ENCODE data around the gene LAMC3.

Gene LAMC3

DNA sequence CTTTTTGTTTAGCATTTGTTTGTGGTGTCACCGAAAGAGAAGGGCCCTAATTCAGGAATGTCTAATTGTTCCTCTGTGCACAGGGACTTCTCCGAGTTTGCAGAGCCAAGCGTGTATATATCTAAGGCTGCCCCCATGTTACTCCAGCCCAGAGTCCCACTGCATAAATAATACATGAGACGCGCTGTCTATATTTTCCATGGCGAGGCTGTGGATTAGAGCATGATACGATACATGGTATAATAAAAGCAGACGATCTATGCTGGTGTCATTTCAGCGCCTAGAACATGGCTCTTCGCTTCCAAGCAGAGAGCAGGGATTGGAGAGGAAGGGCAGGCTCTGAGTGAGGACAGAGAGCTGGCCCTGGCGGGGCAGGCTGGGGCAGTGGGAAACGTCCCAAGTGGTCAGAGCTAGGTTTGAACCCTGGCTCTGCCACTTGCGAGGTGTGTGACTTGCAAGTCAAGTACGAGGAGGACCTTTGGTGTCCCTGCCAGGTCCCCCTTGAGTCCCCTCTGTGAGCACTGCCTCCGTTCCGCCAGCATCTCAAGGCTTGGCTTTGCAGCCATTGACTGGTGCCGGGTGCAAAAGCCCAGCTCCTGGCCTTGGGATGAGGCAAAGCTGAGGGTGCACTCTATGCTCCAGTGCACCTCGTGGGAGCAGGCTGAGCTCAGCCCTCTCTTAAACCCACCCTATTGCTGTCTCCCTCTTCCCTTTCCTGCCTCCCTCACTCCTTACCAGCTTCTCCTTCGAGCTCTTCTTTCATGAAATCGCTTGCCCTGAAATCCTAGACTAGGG, 29.2 kb upstream of the LAMC3 start:
- no peak for DNase-seq

DNA sequence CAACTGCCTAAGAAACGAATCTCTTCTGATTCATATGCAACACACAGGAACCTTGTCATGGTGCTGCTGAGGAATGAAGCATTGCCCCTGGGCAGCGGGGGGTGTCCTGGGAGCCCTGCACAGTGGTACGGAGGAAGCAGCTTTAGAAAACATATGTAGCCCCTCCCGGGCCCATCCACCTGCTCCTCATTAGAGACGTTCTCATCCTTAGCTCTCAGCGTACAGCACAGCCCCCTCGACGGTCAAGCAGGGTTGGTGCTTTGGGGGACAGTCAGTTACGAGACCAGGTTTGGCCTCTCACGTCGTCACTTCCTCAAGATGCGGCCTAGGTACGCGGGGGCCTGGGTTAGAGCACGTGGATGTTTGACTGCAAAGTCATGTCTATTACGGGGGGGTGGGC, 28.4 kb upstream of the LAMC3 start:
- DNase-seq, result no peak

DNA sequence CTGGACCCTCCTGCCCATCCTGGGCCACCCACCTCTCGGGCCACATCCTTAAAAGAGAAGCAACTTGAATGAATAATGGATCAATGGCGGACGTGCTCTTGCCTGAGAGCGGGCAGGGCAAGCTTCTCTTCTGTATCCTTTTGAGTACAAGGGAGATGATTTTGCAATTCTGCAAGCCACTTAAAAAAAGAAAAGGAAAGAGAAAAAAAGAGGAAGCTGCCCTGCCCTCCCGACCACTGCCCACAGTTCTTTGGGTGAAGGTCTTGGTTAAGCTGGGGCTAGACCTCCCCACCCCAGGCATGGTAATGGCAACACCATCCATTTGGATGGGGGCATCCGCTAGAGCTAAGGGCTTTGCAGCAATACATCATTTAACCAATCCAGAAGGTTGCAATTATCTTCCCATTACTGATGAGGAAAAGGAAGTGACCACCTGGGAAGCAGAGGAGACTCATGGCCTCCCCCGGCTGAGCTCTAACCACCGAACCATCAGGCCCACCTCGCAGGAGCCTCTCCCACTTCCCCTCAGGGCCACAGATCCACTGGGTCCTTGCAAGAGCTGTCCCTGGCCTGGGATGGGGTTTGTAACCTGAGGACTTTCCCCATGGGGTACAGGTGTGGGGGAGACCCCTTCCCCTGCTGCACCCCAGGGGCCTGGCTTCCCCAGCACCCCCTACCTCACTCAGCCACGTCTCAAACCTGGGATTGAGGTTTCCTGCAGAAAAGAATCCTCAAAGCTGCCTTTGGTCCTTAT, 27.8 kb upstream of the LAMC3 start:
- DNase-seq, result no peak

DNA sequence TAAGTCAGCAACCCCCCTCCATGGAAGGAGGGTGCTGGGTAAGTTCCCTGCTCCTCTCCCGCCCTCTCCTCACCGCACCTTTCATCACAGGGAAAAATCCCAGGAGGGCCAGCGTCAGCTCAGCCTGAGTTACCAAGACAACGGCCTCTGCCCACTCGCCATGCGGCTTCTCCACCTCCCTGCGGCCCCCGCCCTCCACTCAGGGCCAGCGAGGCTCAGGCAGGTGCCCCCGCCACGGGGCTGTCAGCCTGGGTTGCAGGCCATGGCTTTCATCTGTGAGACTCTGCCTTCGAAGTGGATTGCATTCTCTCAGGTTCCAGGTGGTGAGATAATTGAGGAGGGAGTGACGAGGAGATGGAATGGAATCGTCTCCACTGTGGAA, 27.2 kb upstream of the LAMC3 start:
- no peak for DNase-seq

DNA sequence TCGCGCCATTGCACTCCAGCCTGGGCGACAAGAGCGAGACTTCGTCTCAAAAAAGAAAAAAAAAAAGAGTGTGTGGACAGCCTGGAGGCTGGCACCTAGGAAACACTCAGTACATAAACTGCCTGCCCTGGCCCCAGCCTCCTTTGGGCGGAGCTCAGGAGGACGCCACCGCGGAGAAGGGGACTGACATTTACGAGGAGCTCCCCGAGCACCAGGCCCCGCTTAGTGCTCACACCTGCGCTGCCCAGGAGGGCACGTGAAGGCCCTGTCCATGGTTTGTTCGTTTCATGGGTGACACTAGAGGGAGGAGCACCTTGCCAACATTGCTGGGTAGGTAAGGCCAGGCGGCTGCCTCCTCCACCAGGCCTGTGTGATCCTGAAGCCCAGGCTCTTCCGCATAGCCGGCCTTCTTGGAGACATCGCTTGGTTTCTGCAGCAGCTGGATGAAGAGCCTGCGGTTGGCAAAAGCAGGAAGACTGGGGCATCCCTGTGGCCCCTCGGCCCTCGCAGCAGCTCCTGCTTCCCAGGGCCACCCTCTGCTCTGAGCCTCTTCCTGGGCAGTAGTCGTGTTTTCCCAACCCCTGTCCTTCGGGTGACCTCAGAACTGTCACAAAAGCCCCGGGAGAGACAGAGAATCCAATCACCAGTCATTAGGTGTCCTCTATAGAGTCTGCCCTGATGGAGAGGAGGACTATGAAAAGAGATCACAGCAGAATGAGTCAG, 26.2 kb upstream of the LAMC3 start:
- no peak for DNase-seq

DNA sequence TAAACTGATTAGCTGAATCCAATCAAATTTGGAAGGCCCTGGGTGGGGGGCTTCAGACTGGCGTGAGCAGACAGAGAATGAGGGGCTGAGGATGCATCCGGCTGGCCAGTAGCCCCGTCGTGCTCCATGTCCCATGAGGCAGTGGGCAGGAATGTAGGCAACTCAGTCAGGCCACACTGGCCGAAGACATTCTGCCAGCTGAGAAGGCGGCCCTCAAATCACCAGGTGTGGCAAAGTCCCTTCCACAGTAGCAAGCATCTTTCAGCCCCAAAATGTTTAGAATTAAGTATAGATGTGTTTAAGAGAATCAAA, 25.7 kb upstream of the LAMC3 start:
- DNase-seq, result no peak

DNA sequence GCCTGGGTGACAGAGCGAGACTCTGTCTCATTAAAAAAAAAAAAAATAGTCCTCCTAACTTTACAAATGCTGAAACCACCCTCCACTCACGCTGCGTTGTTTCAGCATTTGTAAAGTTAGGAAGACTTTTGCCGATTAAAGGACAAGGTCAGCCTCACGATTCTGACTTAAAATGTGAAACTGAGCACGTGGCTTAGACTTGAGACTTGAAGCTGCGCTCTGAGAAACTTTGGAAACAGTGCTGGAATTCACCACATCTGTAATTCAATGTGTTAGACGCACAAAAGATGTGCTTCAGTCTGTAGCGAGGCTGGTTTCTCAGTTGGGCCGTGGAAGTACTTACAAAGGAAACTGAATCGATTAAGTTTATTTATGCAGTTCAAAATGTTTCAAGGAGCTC, 25.0 kb upstream of the LAMC3 start:
- no peak for DNase-seq

DNA sequence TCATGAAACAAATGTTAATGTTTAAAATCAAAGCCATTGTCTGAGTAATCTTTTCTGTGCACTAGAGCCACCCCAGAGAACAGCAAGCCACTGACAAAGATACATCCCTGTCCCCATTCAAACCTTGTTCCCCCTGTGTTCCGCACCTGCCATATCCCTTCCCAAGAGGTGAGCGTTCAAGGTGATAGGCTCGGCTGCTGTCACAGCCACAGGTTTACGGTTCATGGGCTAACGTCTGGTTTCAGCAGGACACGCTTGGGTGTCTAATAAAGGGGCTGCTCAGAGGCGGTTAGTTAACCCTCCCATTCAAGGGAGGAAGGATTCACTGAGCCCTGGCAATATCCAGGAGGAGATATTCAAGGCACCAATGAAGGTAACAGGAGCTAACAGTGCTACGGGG, 24.5 kb upstream of the LAMC3 start:
- no peak for DNase-seq

DNA sequence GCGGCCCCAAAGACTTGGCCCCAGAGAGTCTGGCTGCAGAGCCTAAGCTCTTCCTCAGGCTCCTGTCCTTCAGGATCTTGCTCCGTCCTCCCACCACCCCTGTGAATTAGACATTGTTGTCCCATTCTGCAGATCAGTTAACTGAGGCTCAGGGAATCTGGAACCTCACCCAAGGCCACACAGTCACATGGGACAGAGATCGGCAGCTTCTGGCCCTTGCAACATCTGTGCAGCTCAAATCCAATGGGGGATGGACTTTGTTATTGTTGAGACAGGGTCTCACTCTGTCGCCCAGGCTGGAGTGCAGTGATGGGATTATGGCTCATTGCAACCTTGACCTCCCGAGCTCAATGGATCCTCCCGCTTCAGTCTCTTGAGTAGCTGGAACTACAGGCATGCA, 23.9 kb upstream of the LAMC3 start:
- no peak for DNase-seq

DNA sequence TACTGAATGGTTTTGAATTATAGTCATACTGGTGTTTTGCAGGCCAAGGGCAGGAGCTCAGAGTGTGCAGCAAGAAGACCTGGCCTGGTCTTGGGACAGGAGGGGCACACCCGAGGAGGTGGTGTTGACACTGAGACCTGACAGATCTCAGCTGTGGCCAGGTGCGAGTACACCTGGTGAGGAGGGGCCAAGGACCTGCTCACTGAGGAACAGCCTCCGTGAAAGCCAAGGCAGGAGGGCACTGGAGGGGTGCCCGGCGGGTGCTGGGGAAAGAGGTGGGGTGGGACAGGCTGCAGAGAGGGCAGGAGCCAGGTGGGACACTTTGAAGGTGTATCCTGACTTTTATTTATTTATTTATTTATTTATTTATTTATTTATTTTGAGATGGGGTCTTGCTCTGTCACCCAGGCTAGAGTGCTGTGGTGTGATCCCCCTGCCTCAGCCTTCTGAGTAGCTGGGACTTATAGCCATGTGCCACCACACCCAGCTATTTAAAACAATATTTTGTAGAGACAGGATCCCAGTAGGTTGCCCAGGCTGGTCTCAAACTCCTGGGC, 23.3 kb upstream of the LAMC3 start:
- DNase-seq, result no peak

DNA sequence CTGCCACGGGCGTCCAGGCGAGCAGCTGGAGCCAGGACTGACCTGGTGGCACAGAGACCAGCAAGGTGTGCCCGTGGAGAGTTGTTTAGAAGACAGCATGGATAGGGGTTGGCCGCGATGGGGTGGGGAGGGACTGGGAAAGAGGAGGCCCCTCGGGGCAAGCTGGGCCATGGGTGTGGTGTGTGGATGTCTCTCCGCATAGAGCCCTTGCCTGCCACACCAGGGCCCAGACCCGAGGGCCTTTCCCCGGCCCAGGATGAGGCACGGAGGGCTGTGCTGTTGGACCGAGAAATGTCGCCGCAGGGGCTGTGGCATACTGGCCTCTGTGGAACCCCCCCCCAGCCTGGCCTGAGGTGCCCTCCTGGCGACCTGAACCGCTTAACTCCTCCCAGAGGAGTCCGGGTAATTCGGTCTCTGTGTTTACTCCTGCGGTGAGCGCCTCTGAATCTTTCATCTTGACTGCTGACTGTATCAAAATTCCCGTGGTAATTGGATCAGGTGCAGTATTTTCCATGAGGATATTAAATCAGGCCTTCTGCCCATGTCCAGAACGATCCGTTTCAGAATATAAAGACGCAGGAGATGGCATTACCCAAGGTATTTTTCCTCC, 22.5 kb upstream of the LAMC3 start:
- DNase-seq, result no peak

DNA sequence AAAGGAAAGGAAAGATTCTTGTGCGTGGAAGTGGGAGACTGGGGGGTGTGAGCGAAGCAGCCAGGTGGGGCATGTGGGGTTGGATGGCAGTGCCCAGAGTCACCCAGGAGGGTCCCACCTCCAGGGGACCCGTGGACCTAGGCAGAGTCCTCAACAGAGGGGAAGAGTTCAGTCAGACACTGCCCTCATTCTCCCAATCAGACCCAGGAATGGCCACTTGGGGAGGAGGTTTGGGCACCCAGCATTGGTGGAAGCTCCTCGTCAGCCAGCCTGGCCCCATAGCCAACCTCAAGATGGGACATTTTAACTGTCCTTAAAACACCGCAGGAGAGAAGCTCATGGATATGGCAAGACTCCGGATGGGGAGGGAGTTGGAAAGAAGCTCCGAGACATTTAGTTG, 21.9 kb upstream of the LAMC3 start:
- DNase-seq, result no peak

DNA sequence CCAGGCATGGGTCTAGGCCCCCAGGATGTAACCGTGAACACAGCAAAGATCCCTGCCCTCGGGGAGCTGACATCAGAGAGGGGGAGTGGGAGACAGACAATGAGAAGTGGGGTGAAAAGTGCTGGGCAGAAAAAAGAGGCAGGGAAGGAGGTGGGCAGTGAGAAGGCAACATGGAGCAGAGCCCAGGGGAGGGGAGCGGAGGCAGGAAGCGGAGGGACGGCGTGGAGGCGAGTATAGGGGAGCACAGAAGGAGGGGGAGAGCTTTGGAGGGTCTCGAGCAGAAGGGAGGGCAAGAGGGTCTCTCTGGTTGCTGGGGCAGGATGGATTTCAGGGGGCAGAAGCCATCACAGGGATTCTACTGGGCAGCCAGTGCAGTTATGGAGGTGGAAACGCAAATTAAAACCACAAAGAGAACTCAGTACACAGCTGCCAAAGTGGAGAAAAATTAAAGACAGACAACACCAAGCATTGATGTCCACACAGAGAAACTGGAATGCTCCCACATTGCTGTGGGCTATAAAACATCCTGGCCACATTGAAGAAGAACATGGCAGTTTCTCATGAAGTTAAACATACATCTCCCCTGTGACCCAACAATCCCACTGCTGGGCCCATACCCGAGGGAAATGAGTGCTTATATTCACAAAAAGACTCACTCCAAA, 21.1 kb upstream of the LAMC3 start:
- no peak for DNase-seq

DNA sequence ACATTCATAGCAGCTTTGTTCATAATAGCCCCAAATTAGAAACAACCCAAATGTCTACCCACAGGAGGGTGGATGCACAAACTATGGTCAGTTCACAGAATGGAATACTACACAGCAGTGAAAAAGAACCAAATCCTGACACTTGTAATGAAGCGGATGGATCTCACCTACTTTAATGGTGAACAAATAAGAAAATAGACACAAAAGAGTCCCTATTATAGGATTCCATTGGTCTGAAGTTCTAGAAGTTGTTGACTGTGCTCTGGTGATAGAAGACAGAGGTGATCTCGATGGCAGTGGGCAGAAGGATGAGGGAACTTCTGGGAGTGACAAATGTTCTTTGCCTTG, 20.6 kb upstream of the LAMC3 start:
- DNase-seq, result no peak

DNA sequence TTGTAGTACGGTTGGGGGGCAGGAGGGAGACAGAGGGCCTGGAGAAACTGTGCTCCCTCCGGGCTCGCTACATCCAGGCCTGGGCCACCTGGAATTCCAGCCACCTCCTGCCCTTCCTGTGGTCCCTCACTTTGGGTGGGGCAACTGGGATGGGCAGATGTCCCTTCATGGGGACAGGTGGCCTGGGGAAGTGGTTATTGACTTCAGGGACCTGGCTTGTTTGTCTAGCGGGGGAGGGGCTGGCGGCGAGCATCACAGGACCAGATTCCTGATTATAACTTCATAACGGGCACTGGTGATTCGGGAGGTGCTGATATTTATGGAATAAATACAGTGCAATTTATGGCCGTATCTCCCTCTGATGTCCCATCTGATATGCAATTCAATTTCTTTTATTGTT, 20.1 kb upstream of the LAMC3 start:
- no peak for DNase-seq

DNA sequence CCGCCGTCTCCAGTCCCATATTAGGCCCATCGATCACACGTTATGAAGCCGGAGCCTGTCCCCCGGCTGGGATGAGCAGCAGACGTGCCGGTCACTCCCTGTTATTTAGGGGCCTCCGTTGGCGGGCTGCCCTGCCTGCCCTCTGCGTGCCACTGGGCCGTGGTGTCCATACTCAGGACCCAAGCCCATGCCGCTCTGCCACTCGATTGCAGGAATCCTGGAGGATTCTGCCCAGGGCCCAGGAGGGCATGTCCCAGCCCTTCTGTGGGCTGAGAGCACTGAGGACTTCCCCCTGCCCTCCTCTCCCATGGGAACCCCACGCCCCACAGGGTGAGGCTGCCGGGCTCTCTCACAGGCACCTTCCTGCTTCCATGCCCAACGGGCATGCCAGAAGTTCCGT, 19.6 kb upstream of the LAMC3 start:
- DNase-seq, result no peak

DNA sequence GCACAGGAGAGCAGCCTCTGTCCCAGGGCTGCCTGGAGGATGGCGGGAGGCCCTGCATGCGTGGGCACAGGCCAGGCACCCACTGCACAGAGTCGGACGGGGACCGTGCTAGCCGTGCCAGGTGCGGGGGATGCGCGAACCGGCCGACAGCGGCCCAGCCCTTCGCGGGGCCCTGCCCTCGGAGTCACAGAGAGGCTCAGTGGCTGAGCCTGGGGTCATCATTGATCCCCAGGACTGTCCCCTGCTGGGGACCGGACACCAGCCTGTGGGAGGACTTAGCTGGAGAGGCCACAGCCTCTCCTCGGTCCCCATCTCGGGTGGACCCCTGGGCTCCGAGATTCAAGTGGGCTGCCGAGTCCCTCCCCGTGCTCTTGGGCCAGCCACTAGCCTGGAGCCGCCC, 19.1 kb upstream of the LAMC3 start:
- DNase-seq, result no peak

DNA sequence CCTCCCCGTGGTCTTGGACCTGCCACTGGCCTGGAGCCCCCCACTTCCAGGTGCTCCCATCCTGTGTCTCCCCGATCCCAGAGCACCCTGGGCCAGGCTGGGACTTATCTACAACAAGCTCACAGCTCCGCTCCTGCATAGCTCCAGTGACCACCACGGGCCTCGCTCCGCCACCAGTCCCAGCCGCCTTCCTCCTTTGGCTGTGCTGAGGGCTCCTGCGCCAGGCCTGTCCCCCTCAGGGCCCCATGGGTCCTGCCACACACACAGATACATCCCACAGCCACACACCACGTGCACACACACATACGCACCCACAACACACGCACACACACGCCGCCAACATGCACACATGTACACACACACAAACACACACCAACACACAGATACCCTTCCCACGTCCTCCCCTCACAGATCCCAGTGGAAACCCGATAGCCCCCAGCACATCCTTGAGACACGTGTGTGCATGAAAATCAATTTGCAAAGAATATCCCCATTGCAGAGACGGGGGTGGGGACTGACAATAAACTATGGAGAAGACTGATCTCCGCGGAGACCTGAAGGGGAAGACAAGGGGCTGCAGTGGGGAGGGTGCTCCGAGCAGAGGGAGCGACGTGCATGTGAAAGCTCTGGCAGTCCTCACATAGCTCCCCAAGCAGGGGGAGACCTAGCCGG, 18.5 kb upstream of the LAMC3 start:
- DNase-seq, result no peak

DNA sequence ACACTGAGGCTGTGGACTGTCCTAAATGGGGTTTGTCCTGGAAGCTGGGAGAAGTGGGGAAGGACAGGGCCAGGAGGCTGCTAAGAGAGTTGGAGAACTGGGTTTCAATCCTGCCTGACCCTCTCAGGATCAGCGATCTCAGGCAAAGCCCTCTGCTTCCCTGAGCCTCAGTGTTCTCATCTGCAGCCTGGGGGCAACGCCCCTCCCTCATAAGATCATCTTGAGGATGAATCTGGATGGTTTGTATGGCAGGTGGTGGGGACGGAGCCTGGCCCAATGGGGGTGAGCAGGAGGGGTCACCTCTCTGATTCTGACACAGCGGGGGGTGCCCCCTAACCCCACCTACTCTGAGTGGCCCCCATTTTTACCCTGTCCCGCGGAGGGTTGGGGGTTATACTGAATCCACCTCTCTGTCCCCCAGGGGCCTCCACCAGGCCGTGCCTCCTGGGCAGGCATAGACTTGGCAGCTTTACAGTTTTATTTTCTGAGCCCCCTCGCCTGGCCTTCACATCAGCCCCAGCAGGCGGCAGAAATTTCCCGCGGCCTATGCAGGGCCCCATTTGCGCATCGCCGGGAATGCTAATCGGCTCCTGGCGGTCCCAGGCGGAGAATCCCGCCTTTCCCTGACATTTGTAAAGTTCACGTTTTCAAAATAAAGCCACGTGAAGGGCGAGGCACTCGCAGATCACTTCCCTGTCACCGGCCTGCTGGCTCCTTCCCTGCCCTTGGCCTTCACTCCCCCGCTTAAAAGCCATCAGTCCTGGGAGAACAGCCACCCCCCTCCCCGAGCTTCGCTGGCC, 17.8 kb upstream of the LAMC3 start:
- DNase-seq, result no peak

DNA sequence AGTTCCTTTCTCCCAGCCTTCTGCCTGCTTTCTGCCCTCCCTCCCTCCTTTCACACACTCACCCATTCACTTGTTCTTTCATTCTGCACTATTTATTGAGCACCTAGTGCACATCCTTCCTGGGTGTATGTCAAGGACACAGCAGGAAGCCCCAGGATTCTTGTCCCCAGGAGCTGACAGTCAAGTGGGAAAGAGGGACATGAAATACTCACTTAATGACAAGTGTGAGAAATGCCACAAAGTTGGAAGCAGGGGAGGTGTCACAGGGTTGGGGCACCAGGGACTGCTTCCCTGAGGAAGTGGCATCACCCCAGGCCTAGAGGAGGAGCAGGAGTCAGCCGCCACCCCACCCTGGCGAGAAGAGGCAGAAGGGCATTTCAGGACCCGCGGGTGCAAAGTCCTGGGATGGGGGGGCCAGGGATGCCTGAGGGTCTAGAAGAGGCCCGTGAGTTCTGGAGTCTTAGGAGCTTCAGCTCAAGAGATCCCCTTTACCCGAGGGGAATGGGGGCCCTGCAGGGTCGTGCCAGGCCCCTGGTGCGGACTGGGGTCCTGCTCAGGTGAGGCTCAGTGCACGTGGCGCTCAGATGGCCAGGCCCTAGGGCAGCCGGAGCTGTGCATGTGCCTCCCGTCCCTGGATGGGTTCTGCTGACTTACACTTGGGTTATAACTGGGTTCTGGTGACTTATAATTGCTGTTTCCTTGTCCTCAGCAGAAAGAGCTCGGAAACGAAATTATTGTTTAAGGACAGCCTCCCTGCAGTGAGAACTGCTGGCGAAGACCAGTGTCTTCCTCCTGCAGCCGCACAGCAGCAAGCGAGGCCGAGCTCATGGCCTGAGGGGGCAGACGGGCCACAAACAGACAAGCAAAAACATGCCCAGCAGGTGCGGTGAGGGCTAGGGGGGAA, 16.9 kb upstream of the LAMC3 start:
- DNase-seq, result no peak

DNA sequence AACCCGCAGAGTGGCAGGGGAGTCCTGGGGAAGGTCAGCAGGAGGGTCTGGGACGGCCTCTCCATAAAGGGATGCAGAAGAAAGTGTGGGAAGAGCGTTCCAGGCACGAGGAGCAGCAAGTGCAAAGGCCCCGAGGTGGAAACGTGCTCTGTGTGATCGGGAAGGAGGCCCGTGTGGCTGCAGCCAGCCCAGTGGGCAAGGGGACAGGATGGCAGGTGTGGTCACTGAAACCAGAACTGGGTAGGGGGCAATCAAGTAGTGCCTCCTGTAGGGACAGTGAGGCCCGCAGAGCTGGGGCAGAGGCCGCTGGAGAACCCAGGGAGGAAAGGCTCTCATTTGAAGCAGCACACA, 16.3 kb upstream of the LAMC3 start:
- no peak for DNase-seq
